ELF-1 (cell line): Measurements from ENCODE around the gene CACNA1C.

Source experiments
- DNase-seq: peaks from one replicate; pipeline ENCODE4 v3.0.0-alpha.2; 2016; ENCODE audit warnings: low read depth, low spot score

Gene CACNA1C

GRCh38 chr12:2580821-2581220 lies 528.0 kb downstream of the CACNA1C start:
- no peak for DNase-seq

- DNase-seq: no peak
Measured at GRCh38 chr12:2581293-2582045, 528.7 kb downstream of the CACNA1C start.

GRCh38 chr12:2582631-2583030 lies 529.8 kb downstream of the CACNA1C start:
- DNase-seq: no peak

GRCh38 chr12:2583091-2583497 lies 530.3 kb downstream of the CACNA1C start:
- peak; percentile 84 for DNase-seq

GRCh38 chr12:2583642-2584401 lies 531.0 kb downstream of the CACNA1C start:
- no peak for DNase-seq

- DNase-seq: peak; percentile 28
Measured at GRCh38 chr12:2586156-2587038, 533.6 kb downstream of the CACNA1C start.

- DNase-seq: no peak
Measured at GRCh38 chr12:2588345-2588744, 535.6 kb downstream of the CACNA1C start.

GRCh38 chr12:2589381-2589780 lies 536.6 kb downstream of the CACNA1C start:
- DNase-seq: no peak

GRCh38 chr12:2593045-2593444 lies 540.3 kb downstream of the CACNA1C start:
- no peak for DNase-seq

- DNase-seq: no peak
Measured at GRCh38 chr12:2596441-2596840, 543.7 kb downstream of the CACNA1C start.

GRCh38 chr12:2605301-2605700 lies 552.5 kb downstream of the CACNA1C start:
- no peak for DNase-seq

- DNase-seq: no peak
Measured at GRCh38 chr12:2606186-2606910, 553.6 kb downstream of the CACNA1C start.

- DNase-seq: no peak
Measured at GRCh38 chr12:2607881-2608607, 555.3 kb downstream of the CACNA1C start.

- no peak for DNase-seq
Measured at GRCh38 chr12:2608608-2608945, 555.8 kb downstream of the CACNA1C start.

GRCh38 chr12:2609020-2609419 lies 556.2 kb downstream of the CACNA1C start:
- no peak for DNase-seq

- no peak for DNase-seq
Measured at GRCh38 chr12:2610358-2610757, 557.6 kb downstream of the CACNA1C start.

GRCh38 chr12:2613326-2614073 lies 560.7 kb downstream of the CACNA1C start:
- DNase-seq: no peak

- no peak for DNase-seq
Measured at GRCh38 chr12:2614341-2614740, 561.6 kb downstream of the CACNA1C start.

- DNase-seq: peak; percentile 75
Measured at GRCh38 chr12:2615665-2616402, 563.0 kb downstream of the CACNA1C start.
